ENCODE data around the gene YPEL3.
"Not testable (repeated sequence)": the region's sequence is repeated elsewhere in the genome, so short reads cannot be mapped to it uniquely, and the experiment has no call there.

YPEL3 gene

DNA sequence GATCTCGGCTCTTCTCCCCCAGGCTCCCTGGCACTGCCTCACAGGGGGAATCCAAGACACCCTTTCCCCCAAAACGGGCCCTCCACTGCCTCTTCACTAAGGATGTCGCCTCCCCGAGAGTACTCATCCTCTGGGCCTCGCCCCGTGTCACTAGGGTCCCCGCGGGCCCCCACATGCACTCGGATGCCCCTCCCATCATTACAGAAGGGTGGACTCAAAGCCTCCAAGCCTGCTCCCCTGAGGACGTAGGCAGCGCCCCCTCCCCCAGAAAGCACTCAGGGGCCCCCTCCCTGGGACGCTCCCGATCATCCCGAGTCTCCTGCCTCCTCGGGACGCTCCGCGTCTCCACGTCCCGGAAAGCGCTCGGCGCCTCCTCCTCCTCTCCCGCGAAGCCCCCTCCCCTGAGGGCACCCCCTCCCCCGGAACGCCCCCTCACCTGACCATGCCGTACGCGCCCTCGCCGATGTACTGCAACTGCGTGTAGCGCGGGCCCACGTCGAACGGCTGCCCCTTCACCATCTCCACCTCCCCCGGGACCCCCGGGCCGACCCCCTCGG, 26.7 kb upstream of the YPEL3 start:
- H3K27ac Mint-ChIP-seq: peak overlapping the region; percentile 70
- H3K4me1 Mint-ChIP-seq: peaks cover 23% of the 10 kb centered on the region
- no peaks in the 10 kb centered on the region for H3K9me3 Mint-ChIP-seq
- peak overlapping the region; percentile 85 for H3K4me3 Mint-ChIP-seq
- no peaks in the 10 kb centered on the region for H3K27me3 Mint-ChIP-seq
- H3K36me3 Mint-ChIP-seq: no peaks in the 10 kb centered on the region

DNA sequence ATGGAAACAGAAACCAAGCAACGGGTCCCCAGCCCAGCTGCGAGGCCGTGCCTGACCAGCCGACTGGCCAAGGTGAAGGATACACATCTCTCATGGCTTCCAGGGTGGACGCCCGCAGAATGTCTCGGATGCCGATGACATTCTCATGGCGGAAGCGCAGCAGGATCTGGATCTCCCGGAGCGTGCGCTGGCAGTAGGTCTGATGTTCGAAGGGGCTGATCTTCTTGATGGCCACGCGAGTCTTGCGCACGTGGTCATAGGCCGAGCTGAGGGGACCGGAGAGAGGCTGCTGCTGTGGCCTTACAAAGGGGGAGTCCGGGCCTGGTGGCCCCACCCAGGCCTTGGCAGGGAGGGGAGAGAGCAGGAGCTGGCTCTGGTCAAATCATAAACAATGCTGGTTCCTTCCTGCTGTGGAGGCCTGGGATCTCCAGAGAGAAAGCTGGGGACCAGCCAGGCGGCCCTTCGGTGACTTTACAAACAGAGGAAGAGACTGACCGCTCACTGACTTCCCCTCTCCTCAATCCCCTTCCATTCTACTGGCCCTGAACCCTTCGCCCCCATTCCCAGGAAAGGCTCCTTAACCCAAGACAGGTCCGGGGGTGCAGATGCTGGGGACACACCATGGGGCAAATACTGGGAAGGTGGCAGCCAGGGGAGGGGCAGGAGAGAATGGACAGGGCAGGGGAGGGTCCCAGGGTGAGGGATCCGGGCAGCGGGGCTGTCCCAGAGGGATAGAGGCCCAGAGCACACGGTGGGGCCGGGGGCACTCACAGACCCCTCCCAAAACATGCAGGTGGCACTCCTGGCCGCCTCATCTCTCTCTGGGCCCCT, 25.9 kb upstream of the YPEL3 start:
- no peaks in the 10 kb centered on the region for H3K9me3 Mint-ChIP-seq
- H3K27me3 Mint-ChIP-seq: no peaks in the 10 kb centered on the region
- H3K4me3 Mint-ChIP-seq: peak overlapping the region; percentile 85
- H3K27ac Mint-ChIP-seq: peak overlapping the region; percentile 90
- H3K36me3 Mint-ChIP-seq: no peaks in the 10 kb centered on the region
- H3K4me1 Mint-ChIP-seq: peaks cover 23% of the 10 kb centered on the region

DNA sequence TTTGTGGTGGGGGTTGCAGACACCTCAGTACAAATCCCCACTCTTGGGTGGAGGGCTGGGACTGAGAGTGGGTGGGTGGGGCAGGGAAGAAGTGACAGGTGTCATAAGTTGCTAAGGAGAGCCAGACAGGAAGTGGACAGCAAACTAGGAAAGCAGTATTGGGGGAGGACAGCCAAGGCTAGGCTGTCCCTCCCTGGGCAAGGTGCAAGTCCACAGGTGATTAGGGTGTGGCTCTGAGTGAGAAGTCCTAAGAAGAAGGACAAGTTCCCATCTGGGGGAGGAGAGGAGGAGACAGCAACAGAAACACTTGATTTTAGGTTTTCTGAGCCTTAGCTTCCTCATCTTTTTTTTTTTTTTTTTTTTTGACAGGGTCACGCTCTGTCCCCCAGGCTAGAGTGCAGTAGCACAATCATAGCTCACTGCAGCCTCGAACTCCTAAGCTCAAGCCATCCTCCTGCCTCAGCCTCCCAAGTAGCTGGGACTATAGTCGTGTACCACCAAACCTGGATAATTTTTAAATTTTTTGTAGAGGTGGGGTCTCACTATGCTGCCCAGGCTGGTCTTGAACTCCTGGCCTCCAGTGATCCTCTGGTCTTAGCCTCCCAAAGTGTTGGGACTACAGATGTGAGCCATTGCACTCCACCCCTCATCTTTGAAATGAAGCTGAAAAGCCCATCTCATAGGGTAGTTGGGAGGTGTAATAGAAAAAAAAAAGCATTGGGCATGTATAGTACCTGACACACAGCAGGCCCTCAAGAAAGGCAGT, 24.5 kb upstream of the YPEL3 start:
- Mint-ChIP-seq H3K36me3 (no peaks in the 10 kb centered on the region), H3K4me3 (no peak overlapping the region), H3K27ac (peak overlapping the region; percentile 70), H3K9me3 (no peaks in the 10 kb centered on the region), H3K4me1 (peaks cover 23% of the 10 kb centered on the region), H3K27me3 (no peaks in the 10 kb centered on the region)

DNA sequence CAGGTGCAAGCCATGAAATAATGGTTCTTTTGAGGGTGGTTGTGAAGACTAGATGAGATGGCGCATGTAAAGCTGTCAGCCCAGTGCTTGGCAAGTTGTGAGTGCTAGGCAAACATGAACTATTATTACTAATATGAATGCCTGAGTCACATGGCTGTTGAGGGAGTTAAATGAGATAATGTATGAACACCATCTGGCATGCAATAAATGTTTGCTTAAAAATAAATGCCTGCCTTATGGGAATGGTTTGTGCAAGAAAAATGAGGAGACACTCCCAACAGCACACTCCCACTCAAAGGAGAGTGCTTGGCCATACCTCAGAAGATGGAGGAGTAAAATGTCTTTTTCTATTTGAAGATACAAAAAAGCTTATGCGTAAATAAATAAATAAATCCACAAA, 23.4 kb upstream of the YPEL3 start:
- H3K36me3 Mint-ChIP-seq: no peaks in the 10 kb centered on the region
- H3K4me3 Mint-ChIP-seq: no peak overlapping the region
- H3K27me3 Mint-ChIP-seq: no peaks in the 10 kb centered on the region
- no peak overlapping the region for H3K27ac Mint-ChIP-seq
- no peaks in the 10 kb centered on the region for H3K9me3 Mint-ChIP-seq
- H3K4me1 Mint-ChIP-seq: peaks cover 29% of the 10 kb centered on the region

DNA sequence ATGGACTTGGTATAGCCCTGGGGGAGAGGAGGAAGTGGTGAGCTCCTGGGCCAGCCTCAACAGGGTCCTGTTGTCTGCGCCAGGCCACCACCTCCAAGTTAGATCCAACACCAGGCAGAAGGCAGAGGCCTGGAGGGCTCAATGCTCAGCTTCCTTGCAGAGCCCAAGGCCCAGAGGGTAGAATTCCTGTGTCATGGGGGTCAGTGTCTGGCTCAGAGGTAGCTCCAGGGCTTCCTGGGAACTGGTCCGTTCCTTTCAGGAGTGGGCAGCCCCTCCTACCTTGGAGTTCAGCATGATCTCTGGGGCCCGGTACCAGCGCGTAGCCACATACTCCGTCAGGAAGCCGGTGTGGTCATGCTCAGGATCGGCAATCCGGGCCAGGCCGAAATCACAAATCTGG, 21.8 kb upstream of the YPEL3 start:
- Mint-ChIP-seq H3K27me3 (no peaks in the 10 kb centered on the region), H3K4me1 (peaks cover 35% of the 10 kb centered on the region), H3K36me3 (no peaks in the 10 kb centered on the region), H3K4me3 (no peak overlapping the region), H3K9me3 (no peaks in the 10 kb centered on the region), H3K27ac (no peak overlapping the region)

DNA sequence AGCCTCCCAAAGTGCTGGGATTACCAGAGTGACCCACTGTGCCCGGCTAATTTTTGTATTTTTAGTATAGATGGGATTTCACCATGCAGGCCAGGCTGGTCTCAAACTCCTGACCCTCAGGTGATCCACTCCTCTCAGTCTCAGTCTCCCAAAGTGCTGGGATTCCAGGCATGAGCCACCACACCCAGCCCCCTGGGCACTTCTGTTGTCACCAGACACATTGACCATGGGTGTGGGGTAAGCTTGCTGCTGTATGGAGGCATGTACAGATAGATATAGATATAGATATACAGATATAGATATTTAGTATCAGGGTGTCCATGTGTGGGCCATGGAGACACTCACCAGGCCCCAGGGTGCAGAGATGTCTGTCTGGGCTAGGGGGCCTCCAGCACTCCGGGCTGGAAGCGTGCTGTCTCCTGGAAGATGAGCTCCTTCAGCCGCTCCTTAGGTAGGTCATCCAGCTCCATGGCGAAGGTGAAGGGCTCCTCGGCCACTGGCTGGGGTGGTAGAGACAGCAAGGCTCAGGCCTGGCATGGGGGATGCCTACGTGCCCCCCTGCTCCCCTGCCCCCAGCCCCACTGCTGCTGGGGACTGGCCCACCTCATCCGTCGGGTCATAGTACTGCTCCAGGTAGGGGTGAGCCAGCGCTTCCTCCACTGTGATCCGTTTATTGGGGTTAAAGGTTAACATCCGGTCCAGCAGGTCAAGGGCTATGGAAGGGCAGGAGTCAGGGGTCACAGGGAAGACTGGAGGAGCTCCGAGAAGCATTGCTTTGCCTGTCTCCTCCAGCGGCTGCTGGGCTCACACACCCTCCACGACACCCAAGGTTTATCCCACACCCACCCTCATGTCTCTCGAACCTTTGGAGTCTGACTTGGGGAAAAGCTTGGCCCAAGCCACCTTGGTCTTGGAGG, 20.5 kb upstream of the YPEL3 start:
- Mint-ChIP-seq H3K4me3 (no peak overlapping the region), H3K27me3 (no peaks in the 10 kb centered on the region), H3K27ac (no peak overlapping the region), H3K36me3 (no peaks in the 10 kb centered on the region), H3K4me1 (peaks cover 27% of the 10 kb centered on the region), H3K9me3 (no peaks in the 10 kb centered on the region)

DNA sequence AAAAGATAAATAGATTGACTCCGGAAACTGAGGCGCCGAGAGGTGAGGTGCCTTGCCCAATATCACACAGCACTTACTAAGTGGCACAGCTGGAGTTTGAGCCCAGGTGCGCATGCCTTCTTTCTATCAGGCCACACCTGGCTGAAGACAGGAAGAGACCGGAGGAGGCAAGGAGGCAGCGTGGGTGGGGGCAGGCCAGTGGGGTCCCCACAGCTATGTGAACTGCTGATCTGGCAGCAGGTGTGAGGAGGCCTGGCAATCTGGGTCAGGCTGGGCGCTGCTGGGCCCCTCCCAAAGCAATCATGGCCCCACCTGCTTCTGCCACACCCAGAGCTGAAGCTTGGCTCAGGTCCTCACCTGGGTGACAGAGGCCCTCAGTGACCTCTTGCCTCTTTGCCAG, 19.2 kb upstream of the YPEL3 start:
- peaks cover 21% of the 10 kb centered on the region for H3K4me1 Mint-ChIP-seq
- H3K36me3 Mint-ChIP-seq: peaks cover 2% of the 10 kb centered on the region
- H3K27me3 Mint-ChIP-seq: no peaks in the 10 kb centered on the region
- no peaks in the 10 kb centered on the region for H3K9me3 Mint-ChIP-seq
- H3K4me3 Mint-ChIP-seq: no peak overlapping the region
- H3K27ac Mint-ChIP-seq: no peak overlapping the region

DNA sequence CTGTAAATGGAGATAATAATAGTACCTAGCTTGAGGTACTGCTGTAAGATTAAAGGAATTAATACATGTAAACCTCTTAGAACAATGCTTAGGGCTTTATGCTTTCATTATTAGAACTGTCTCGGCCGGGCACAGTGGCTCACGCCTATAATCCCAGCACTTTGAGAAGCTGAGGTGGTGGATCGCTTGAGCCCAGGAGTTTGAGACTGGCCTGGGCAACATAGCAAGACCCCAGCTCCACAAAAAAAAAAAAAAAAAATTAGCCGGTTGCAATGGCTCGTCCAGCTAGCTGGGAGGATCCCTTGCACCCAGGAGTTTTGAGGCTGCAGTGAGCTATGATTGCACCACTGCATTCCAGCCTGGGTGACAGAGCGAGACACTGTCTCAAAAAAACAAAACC, 18.8 kb upstream of the YPEL3 start:
- not testable (repeated sequence) for H3K4me3 Mint-ChIP-seq, H3K27ac Mint-ChIP-seq, H3K36me3 Mint-ChIP-seq, H3K27me3 Mint-ChIP-seq, H3K9me3 Mint-ChIP-seq
- H3K4me1 Mint-ChIP-seq: peaks cover 17% of the 10 kb centered on the region

DNA sequence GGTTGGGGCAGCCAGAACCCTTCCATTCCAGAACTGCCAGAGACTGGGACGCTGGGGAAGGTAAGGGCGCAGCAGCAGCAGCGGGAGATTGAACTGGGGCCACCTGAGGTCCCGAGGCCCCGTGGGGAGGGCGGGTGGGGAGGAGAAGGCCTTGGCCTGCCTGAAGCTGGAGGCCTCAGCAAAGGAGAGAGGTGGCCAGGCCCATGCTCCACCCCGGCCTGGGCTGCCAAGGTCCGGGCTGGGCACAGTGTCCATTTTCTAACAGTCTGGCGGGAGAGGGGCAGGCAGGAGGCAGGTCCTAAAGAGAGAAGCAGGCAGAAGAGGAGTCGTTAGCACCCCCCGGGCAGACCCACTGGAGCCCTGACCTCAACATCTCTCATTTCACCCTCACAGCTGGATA, 18.4 kb upstream of the YPEL3 start:
- H3K36me3 Mint-ChIP-seq: peaks cover 2% of the 10 kb centered on the region
- no peak overlapping the region for H3K27ac Mint-ChIP-seq
- H3K4me3 Mint-ChIP-seq: no peak overlapping the region
- peaks cover 15% of the 10 kb centered on the region for H3K4me1 Mint-ChIP-seq
- no peaks in the 10 kb centered on the region for H3K9me3 Mint-ChIP-seq
- no peaks in the 10 kb centered on the region for H3K27me3 Mint-ChIP-seq

DNA sequence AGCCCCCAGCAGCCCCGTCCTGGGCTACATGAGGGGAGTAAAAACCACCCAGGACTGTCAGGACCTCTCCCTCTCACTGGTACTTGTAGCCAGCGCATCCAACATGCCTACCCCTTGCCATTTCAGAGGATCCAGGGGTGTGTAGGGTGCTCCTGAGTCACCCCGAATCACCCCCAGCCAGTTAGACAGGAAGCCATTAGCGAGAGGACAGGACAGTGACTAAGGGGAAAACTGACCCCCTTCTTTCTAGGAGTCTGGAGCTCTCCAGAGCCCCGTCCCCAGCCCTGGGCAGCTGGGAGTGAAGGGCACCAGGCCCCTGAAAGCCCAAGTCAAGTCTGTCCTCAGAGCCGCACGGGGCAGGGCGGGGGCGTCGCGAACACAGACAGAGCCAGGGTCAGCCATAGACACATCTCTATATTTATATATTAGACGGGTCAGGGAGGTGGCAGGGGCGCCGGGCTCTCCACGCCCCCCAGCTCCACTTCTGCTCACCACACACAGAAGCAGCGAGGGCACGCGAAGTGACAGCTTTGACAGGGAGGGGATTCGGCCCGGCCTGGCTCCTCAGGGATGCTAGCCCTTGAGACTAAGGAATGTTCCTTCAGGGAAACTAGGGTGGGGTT, 17.8 kb upstream of the YPEL3 start:
- H3K4me3 Mint-ChIP-seq: no peak overlapping the region
- H3K36me3 Mint-ChIP-seq: peaks cover 2% of the 10 kb centered on the region
- no peaks in the 10 kb centered on the region for H3K27me3 Mint-ChIP-seq
- H3K9me3 Mint-ChIP-seq: no peaks in the 10 kb centered on the region
- H3K4me1 Mint-ChIP-seq: peaks cover 11% of the 10 kb centered on the region
- H3K27ac Mint-ChIP-seq: no peak overlapping the region

DNA sequence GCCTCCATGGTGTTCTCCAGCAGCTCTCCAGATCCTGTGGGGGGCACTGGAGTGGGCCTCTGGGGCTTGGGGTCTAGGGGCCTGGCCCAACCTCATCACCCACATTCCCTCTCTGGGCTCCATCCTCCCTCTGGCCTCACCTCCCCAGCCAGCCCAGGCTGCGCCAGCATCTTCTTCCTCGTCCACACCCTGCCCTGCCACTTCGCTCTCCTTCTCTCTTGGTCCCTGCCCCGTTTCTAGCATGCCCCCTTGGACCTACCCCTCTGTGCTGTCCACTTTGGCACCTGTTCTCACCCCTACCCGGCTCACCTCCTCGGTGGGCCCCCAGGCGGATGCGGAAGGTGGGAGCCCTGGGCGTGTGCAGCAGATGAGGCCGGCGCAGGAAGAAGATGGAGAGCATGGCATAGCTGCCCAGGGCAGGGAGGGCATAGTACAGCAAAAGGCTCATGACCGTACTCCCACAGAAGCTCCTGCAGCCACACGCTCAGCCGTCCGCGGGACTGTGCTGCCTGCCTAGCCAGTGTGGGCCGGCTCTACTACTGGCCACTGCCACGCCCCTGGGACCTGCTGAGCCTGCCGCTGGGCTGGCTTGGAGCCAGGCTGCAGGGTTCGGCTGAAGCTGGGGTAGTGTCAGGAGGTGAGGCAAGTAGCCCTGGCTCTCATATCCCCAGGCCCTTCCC, 17.2 kb upstream of the YPEL3 start, which contains the start of gene GDPD3:
GDPD3 (minus strand) TSS at position 507 of the 680 bp plus-strand sequence; CDS start at position 448, 59 bp downstream.
- H3K36me3 Mint-ChIP-seq: peaks cover 2% of the 10 kb centered on the region
- no peak within 1 kb of the TSS for H3K27ac Mint-ChIP-seq
- no peaks in the 10 kb centered on the region for H3K9me3 Mint-ChIP-seq

DNA sequence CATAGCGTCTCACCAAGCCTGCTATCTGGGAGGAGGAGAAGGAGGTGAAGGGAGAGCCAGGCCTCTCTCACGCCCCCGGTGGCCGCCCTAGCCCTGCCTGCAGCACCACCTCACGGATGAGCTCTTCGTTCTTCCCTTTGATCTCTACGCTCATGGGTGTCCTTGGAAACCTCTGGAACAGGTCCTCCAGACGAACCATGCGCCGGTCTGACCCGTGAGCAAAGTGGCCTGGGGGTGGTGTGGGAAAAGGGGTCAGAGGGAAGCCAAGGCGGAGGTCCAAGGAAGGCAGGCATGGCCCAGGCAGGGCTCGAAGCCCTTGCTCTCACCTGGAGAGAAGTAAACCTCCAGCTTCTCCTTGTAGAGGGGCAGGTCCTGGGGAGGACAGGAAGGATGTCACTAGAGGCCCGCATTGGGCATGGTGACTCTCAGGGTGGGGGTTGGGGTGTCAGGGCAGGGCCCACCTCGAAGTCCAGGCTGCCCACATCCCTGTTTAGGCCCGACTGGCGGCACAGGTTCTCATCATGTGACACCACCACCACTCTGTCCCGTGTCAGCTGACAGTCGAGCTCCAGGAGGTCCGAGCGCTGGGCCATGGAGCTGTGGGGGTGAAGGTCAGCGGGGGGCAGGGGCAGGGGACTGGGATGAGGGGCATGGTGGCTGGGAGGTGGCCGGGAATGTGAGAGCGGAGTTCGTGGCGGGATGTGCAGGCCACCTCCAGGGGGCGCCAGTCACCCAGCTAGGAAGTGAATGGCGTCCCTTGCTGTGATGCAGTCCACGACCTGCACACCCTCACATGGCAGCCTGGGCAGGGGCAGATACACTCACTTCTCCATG, 16.4 kb upstream of the YPEL3 start:
- peaks cover 2% of the 10 kb centered on the region for H3K36me3 Mint-ChIP-seq
- peaks cover 11% of the 10 kb centered on the region for H3K4me1 Mint-ChIP-seq
- no peaks in the 10 kb centered on the region for H3K9me3 Mint-ChIP-seq
- H3K27me3 Mint-ChIP-seq: no peaks in the 10 kb centered on the region
- H3K4me3 Mint-ChIP-seq: no peak overlapping the region
- no peak overlapping the region for H3K27ac Mint-ChIP-seq

More for the DNA sequence above, 17.2 kb upstream of the YPEL3 start, which contains the start of gene GDPD3:
- Mint-ChIP-seq H3K4me1 (peaks cover 11% of the 10 kb centered on the region), H3K27me3 (no peaks in the 10 kb centered on the region), H3K4me3 (no peak within 1 kb of the TSS)

DNA sequence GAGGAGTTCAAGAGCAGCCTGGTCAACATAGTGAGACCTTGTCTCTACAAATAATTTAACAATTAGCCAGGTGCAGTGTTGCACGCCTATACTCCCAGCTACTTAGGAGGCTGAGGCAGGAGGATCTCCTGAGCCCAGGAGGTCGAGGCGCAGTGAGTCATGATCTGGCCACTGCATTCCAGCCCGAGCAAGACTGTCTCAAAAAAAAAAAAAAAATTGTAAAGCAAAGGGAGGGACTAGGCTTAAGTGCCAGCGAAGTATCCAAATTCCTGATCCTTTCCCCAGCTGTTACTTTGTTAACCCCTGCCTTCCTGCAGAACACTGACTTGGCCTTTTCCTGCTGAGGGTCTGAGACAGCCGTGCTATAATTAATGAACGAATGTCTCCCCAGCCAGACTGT, 14.6 kb upstream of the YPEL3 start:
- peaks cover 11% of the 10 kb centered on the region for H3K4me1 Mint-ChIP-seq
- no peaks in the 10 kb centered on the region for H3K27me3 Mint-ChIP-seq
- no peak overlapping the region for H3K27ac Mint-ChIP-seq
- peaks cover 2% of the 10 kb centered on the region for H3K36me3 Mint-ChIP-seq
- no peaks in the 10 kb centered on the region for H3K9me3 Mint-ChIP-seq
- no peak overlapping the region for H3K4me3 Mint-ChIP-seq

All from activated naive CD4-positive, alpha-beta T cell treated with anti-CD3 and anti-CD28 coated beads, Interleukin-2, amount 50 U/mL, for 24 hours (primary cell).